OCI-LY1 (cell line): Measurements from ENCODE around the gene SYT3.

Source experiments
- H2AFZ ChIP-seq: fragments of 200-600 bp; sonication (generic), shearing (Covaris generic); 2 replicates; pipeline ENCODE4 v1.6.0; 2014; ENCODE audit warnings: antibody characterized with exemption, mild to moderate bottlenecking, low read length
- H3F3A ChIP-seq: fragments of 200-600 bp; sonication (generic), shearing (Covaris generic); 2 replicates; pipeline ENCODE4 v1.6.0; 2014; ENCODE audit warnings: mild to moderate bottlenecking, antibody characterized with exemption, low read length, moderate library complexity; ENCODE audit not compliant: insufficient read depth
- H3K27ac ChIP-seq: fragments of 200-600 bp; sonication (generic); 2 replicates; pipeline ENCODE4 v1.5.1; 2014; ENCODE audit warnings: low read length, mixed run types, mild to moderate bottlenecking, low read depth; ENCODE audit not compliant: poor library complexity, severe bottlenecking
- H3K27me3 ChIP-seq: fragments of 200-600 bp; sonication (generic); 2 replicates; pipeline ENCODE4 v1.6.0; 2014; ENCODE audit warnings: antibody characterized with exemption, mild to moderate bottlenecking, low read length, moderate library complexity; ENCODE audit not compliant: insufficient read depth
- H3K36me3 ChIP-seq: fragments of 200-600 bp; sonication (generic); 2 replicates; pipeline ENCODE4 v1.6.1; 2014; ENCODE audit warnings: mild to moderate bottlenecking, antibody characterized with exemption, low read length, moderate library complexity, mixed read lengths; ENCODE audit not compliant: insufficient read depth
- H3K4me1 ChIP-seq: fragments of 200-600 bp; sonication (generic); 2 replicates; pipeline ENCODE4 v1.5.1; 2014; ENCODE audit warnings: mild to moderate bottlenecking, low read length, moderate library complexity; ENCODE audit not compliant: insufficient read depth, severe bottlenecking
- H3K4me2 ChIP-seq: fragments of 200-600 bp; sonication (generic), shearing (Covaris generic); 2 replicates; pipeline ENCODE4 v1.6.1; 2014; ENCODE audit warnings: low read length
- H3K4me3 ChIP-seq: fragments of 200-600 bp; sonication (generic); 2 replicates; pipeline ENCODE4 v1.5.1; 2014; ENCODE audit warnings: low read length, low read depth, mild to moderate bottlenecking, mixed read lengths; ENCODE audit not compliant: poor library complexity, severe bottlenecking
- H3K79me2 ChIP-seq: fragments of 200-600 bp; shearing (Covaris generic); 2 replicates; pipeline ENCODE4 v1.6.1; 2016; ENCODE audit warnings: mixed run types, low read length, mixed read lengths; ENCODE audit not compliant: insufficient read depth
- H3K9ac ChIP-seq: fragments of 200-600 bp; sonication (generic), shearing (Covaris generic); 2 replicates; pipeline ENCODE4 v1.6.1; 2014; ENCODE audit warnings: mild to moderate bottlenecking, low read length, mixed read lengths
- H3K9me2 ChIP-seq: fragments of 200-600 bp; sonication (generic), shearing (Covaris generic); 2 replicates; pipeline ENCODE4 v1.6.1; 2014; ENCODE audit warnings: low read depth, mild to moderate bottlenecking, low read length, mixed read lengths
- H3K9me3 ChIP-seq: fragments of 200-600 bp; shearing (Covaris generic); 2 replicates; pipeline ENCODE4 v1.6.1; 2014; ENCODE audit warnings: low read length, mixed read lengths
- H4K20me1 ChIP-seq: fragments of 200-600 bp; sonication (generic), shearing (Covaris generic); 2 replicates; pipeline ENCODE4 v1.6.0; 2016; ENCODE audit warnings: mild to moderate bottlenecking, low read length; ENCODE audit not compliant: insufficient read depth
- CTCF ChIP-seq: fragments of 200-600 bp; sonication (generic), shearing (Covaris generic); IDR thresholded peaks from 2 replicates; pipeline ENCODE4 v1.5.1; 2017; ENCODE audit warnings: mild to moderate bottlenecking, antibody characterized with exemption, low read length, moderate library complexity, mixed read lengths
- EZH2 ChIP-seq: fragments of 200-600 bp; sonication (generic), shearing (Covaris generic); IDR thresholded peaks from 2 replicates; pipeline ENCODE4 v1.8.0; 2017; ENCODE audit warnings: borderline replicate concordance, mixed run types, mild to moderate bottlenecking, antibody characterized with exemption, low read length, moderate library complexity, mixed read lengths

The SYT3 gene

GRCh38 chr19:50669302-50670101 lies 29.8 kb upstream of the SYT3 start:
- Histone ChIP-seq H3K9ac (no peak overlapping the region), H3K4me1 (no peaks in the 10 kb centered on the region), H3K79me2 (no peaks in the 10 kb centered on the region), H2AFZ (no peak overlapping the region), H3K36me3 (no peaks in the 10 kb centered on the region), H3K27me3 (no peaks in the 10 kb centered on the region), H3K4me3 (no peak overlapping the region), H3K27ac (no peak overlapping the region), H3K4me2 (no peak overlapping the region), H4K20me1 (no peaks in the 10 kb centered on the region), H3K9me3 (peaks cover under 1% of the 10 kb centered on the region; the same call in 1 of the 2 replicates), H3F3A (no peaks in the 10 kb centered on the region), H3K9me2 (no peaks in the 10 kb centered on the region)
- peak; percentile 78 for TF ChIP-seq CTCF
- no peak for TF ChIP-seq EZH2

- Histone ChIP-seq H3F3A (no peaks in the 10 kb centered on the region), H3K27ac (no peak overlapping the region), H3K4me3 (no peak overlapping the region), H3K36me3 (no peaks in the 10 kb centered on the region; the same call in 1 of the 2 replicates), H3K4me1 (no peaks in the 10 kb centered on the region), H3K9ac (no peak overlapping the region), H3K9me3 (peaks cover 5% of the 10 kb centered on the region; the same call in 1 of the 2 replicates), H3K79me2 (no peaks in the 10 kb centered on the region), H3K9me2 (no peaks in the 10 kb centered on the region), H3K4me2 (no peak overlapping the region), H2AFZ (no peak overlapping the region), H4K20me1 (no peaks in the 10 kb centered on the region), H3K27me3 (no peaks in the 10 kb centered on the region)
- no peak for TF ChIP-seq CTCF
- TF ChIP-seq EZH2 = no peak
Observed at GRCh38 chr19:50668879-50669278, 29.2 kb upstream of the SYT3 start.

GRCh38 chr19:50668416-50668815 lies 28.7 kb upstream of the SYT3 start:
- no peaks in the 10 kb centered on the region for H3K79me2 ChIP-seq
- no peak overlapping the region for H3K27ac ChIP-seq
- H3K4me3 ChIP-seq = no peak overlapping the region
- no peak overlapping the region for H3K4me2 ChIP-seq
- H3F3A ChIP-seq = no peaks in the 10 kb centered on the region
- H3K9ac ChIP-seq = no peak overlapping the region
- no peaks in the 10 kb centered on the region for H3K9me2 ChIP-seq
- TF ChIP-seq CTCF (no peak), EZH2 (no peak)
- H3K9me3 ChIP-seq = peaks cover 5% of the 10 kb centered on the region; the same call in 1 of the 2 replicates
- no peaks in the 10 kb centered on the region; the same call in 1 of the 2 replicates for H3K36me3 ChIP-seq
- H2AFZ ChIP-seq = no peak overlapping the region
- H3K4me1 ChIP-seq = no peaks in the 10 kb centered on the region
- no peaks in the 10 kb centered on the region for H3K27me3 ChIP-seq
- no peaks in the 10 kb centered on the region for H4K20me1 ChIP-seq
